Measurements from ENCODE around the gene TSC1.

The TSC1 gene

GRCh38 chr9:132888151-132888550 lies 56.3 kb downstream of the TSC1 start:
- DNase-seq (ENCODE audit: low read depth in 2 of 2): no peak

- no peak for DNase-seq (ENCODE audit: low read depth in 2 of 2)
Measured at GRCh38 chr9:132887181-132888120, 57.0 kb downstream of the TSC1 start.

GRCh38 chr9:132886334-132886725 lies 58.1 kb downstream of the TSC1 start:
- DNase-seq (ENCODE audit: low read depth in 2 of 2): no peak

- DNase-seq (ENCODE audit: low read depth in 2 of 2): no peak
Measured at GRCh38 chr9:132885720-132886333, 58.6 kb downstream of the TSC1 start.

GRCh38 chr9:132883349-132884294 lies 60.8 kb downstream of the TSC1 start:
- DNase-seq (ENCODE audit: low read depth in 2 of 2): no peak

GRCh38 chr9:132882616-132883015 lies 61.8 kb downstream of the TSC1 start:
- DNase-seq (ENCODE audit: low read depth in 2 of 2): no peak

- no peak for DNase-seq (ENCODE audit: low read depth in 2 of 2)
Measured at GRCh38 chr9:132881826-132882225, 62.6 kb downstream of the TSC1 start.

GRCh38 chr9:132880324-132880661 lies 64.1 kb downstream of the TSC1 start:
- no peak for DNase-seq (ENCODE audit: low read depth in 2 of 2)

GRCh38 chr9:132879457-132880323 lies 64.7 kb downstream of the TSC1 start:
- no peak for DNase-seq (ENCODE audit: low read depth in 2 of 2)

- DNase-seq (ENCODE audit: low read depth in 2 of 2): no peak
Measured at GRCh38 chr9:132878695-132879456, 65.5 kb downstream of the TSC1 start, which contains the start of gene SPACA9. SPACA9 (plus strand) TSS chr9:132878898; CDS start chr9:132883948, 5,050 bp downstream.

GRCh38 chr9:132877824-132878694 lies 66.4 kb downstream of the TSC1 start, which contains the start of gene AK8:
AK8 (minus strand) TSS chr9:132878284; CDS start chr9:132878255, 29 bp downstream.
- DNase-seq (ENCODE audit: low read depth in 2 of 2): peak; percentile 26 to 44

- no peak for DNase-seq (ENCODE audit: low read depth in 2 of 2)
Measured at GRCh38 chr9:132877458-132877823, 67.0 kb downstream of the TSC1 start.

- no peak for DNase-seq (ENCODE audit: low read depth in 2 of 2)
Measured at GRCh38 chr9:132876849-132877248, 67.6 kb downstream of the TSC1 start.

GRCh38 chr9:132875159-132875558 lies 69.3 kb downstream of the TSC1 start:
- DNase-seq (ENCODE audit: low read depth in 2 of 2): no peak

GRCh38 chr9:132873403-132873802 lies 71.0 kb downstream of the TSC1 start:
- DNase-seq (ENCODE audit: low read depth in 2 of 2): no peak

GRCh38 chr9:132869266-132869665 lies 75.2 kb downstream of the TSC1 start:
- no peak for DNase-seq (ENCODE audit: low read depth in 2 of 2)

- no peak for DNase-seq (ENCODE audit: low read depth in 2 of 2)
Measured at GRCh38 chr9:132866898-132867297, 77.5 kb downstream of the TSC1 start.

GRCh38 chr9:132864691-132865090 lies 79.7 kb downstream of the TSC1 start:
- no peak for DNase-seq (ENCODE audit: low read depth in 2 of 2)

GRCh38 chr9:132864277-132864676 lies 80.1 kb downstream of the TSC1 start:
- no peak for DNase-seq (ENCODE audit: low read depth in 2 of 2)

Data from fibroblast of skin of left quadriceps (primary cell).